ENCODE results near the gene MSLN. TPM values are rescaled to one million over a fixed set of nuclear protein-coding genes. Genes with fewer than 3 reads are reported as not detected.

MSLN gene
- total RNA-seq, 1 donor = under 0.01 TPM

DNA sequence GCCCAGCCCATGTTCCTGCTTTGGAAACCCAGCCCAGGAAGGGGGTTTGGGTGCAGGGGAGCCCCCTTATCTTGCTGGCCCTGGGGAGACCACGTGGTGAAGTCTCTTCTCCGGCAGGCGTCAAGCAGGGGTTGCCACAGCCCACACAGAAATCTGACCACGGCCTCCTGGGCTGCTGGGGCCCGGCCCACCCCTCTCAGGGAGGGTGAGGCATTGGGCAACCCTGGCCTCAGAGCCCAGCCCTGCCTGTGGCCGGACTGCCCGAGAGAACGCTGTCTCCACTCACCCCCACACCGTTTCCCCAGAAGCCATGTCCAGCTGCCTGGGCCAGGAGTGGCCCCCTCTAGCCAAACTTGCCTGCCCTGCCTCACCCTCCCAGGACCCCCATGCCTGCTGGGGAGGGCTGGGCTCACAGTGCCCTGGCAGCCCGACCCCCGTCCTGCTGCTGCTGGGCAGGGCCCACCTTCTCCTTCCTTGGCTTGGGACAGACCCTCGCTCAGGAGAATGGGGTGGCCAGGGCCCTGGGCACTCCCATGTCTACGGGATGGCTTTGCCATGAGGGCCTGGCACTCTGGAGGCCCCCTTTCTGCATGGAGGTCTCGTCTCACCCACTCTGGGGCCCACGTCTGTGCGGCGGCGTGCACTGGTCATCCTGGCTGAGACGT lies 20.9 kb downstream of the MSLN start:
- no peak overlapping the region for H3K4me2 ChIP-seq (ENCODE audit: insufficient read depth, low read length)
- H3K9me3 ChIP-seq (ENCODE audit: low read depth, low read length) = no peaks in the 10 kb centered on the region
- H3K79me2 ChIP-seq (ENCODE audit: insufficient read depth, low read length) = no peaks in the 10 kb centered on the region
- DNase-seq (ENCODE audit: insufficient read length, low spot score, missing footprints) = no peak
- peaks cover 6% of the 10 kb centered on the region for H3K27me3 ChIP-seq (ENCODE audit: insufficient read depth, low read length)
- no peaks in the 10 kb centered on the region for H3K4me1 ChIP-seq (ENCODE audit: insufficient read depth, low read length)
- H4K20me1 ChIP-seq (ENCODE audit: insufficient read depth, low read length) = peaks cover 13% of the 10 kb centered on the region
- H2AFZ ChIP-seq (ENCODE audit: low read length) = no peak overlapping the region
- H3K36me3 ChIP-seq (ENCODE audit: insufficient read depth, low read length) = peaks cover 5% of the 10 kb centered on the region
- H3K27ac ChIP-seq (ENCODE audit: low read depth, low read length) = no peak overlapping the region
- no peak overlapping the region for H3K4me3 ChIP-seq (ENCODE audit: insufficient read depth, low read length)
- TF ChIP-seq CTCF (IDR thresholded peaks at IDR 0.05; ENCODE audit: extremely low read depth, low read depth, low read length) = no peak

DNA sequence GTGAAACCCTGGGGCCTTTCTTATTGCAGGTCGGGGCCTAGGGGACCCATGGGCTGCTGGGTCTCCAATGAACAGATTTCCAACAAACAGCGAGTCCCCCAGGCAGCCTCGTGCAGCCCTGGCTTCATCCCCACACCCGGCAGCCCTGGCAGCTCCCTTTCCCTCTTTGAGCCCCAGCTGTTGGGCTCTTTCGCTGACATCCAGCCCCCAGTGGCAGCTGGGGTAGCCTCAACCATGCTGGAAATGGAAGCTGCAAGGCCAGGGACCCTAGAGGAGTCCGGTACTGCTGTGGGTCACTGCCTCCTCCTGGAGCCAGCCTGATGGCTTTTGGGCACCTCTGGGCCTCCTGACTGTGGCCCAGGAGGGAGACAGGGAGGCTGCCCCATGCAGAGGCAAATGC lies 21.7 kb downstream of the MSLN start:
- Histone ChIP-seq H3K9me3 (ENCODE audit: low read depth, low read length) (no peaks in the 10 kb centered on the region), H3K27me3 (ENCODE audit: insufficient read depth, low read length) (peaks cover 6% of the 10 kb centered on the region), H3K4me1 (ENCODE audit: insufficient read depth, low read length) (peaks cover 2% of the 10 kb centered on the region), H3K4me3 (ENCODE audit: insufficient read depth, low read length) (no peak overlapping the region), H4K20me1 (ENCODE audit: insufficient read depth, low read length) (peaks cover 19% of the 10 kb centered on the region), H3K79me2 (ENCODE audit: insufficient read depth, low read length) (peaks cover 8% of the 10 kb centered on the region), H3K27ac (ENCODE audit: low read depth, low read length) (no peak overlapping the region), H3K36me3 (ENCODE audit: insufficient read depth, low read length) (peaks cover 5% of the 10 kb centered on the region), H2AFZ (ENCODE audit: low read length) (no peak overlapping the region), H3K4me2 (ENCODE audit: insufficient read depth, low read length) (no peak overlapping the region)
- DNase-seq (ENCODE audit: insufficient read length, low spot score, missing footprints) = no peak
- TF ChIP-seq CTCF (IDR thresholded peaks at IDR 0.05; ENCODE audit: extremely low read depth, low read depth, low read length) = no peak

GRCh38 chr16:782766-783403 lies 22.4 kb downstream of the MSLN start:
- Histone ChIP-seq H3K36me3 (ENCODE audit: insufficient read depth, low read length) (peaks cover 5% of the 10 kb centered on the region), H3K4me3 (ENCODE audit: insufficient read depth, low read length) (no peak overlapping the region), H4K20me1 (ENCODE audit: insufficient read depth, low read length) (peaks cover 25% of the 10 kb centered on the region), H2AFZ (ENCODE audit: low read length) (no peak overlapping the region), H3K79me2 (ENCODE audit: insufficient read depth, low read length) (peaks cover 14% of the 10 kb centered on the region), H3K9me3 (ENCODE audit: low read depth, low read length) (no peaks in the 10 kb centered on the region), H3K4me1 (ENCODE audit: insufficient read depth, low read length) (peaks cover 6% of the 10 kb centered on the region), H3K27ac (ENCODE audit: low read depth, low read length) (no peak overlapping the region), H3K4me2 (ENCODE audit: insufficient read depth, low read length) (no peak overlapping the region), H3K27me3 (ENCODE audit: insufficient read depth, low read length) (peaks cover 6% of the 10 kb centered on the region)
- no peak for TF ChIP-seq CTCF (IDR thresholded peaks at IDR 0.05; ENCODE audit: extremely low read depth, low read depth, low read length)
- DNase-seq (ENCODE audit: insufficient read length, low spot score, missing footprints) = no peak

DNA sequence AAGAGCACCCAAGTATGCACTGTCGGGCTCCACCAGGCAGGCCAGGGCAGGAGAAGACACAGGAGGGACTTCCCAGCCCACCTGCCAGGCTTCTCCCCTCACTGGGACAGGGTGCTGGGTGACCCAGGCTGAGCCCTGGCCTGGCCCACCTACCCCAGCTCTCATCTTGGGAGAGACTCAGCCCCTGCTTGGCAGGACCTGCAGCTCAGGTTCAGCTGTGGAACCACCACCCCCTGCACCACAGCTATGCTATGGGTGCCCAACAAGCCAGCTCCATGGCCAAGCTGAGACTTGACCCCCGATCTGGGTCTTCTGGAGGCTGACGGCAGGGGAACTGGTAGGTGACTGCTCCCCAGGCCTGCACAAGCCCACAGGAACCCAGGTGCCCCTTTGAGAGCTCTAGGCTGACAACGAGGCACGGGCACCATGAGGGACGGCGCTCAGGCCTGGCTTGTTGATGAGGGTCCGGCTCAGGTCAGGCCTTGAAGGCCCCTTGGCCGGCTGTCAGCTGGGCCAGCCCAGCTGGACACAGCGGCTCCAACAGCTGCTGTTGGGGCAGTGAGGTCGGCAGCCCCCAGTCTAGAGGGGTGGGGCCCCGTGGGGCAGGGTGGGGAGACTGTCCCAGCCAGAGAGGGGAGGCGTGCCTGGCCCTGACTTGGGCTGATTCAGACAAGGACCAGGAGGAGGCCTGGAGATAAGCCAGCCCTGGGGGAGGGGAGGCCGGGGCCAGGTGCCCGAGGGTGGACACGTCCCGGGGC lies 23.0 kb downstream of the MSLN start:
- Histone ChIP-seq H3K27me3 (ENCODE audit: insufficient read depth, low read length) (peaks cover 6% of the 10 kb centered on the region), H3K9me3 (ENCODE audit: low read depth, low read length) (no peaks in the 10 kb centered on the region), H3K36me3 (ENCODE audit: insufficient read depth, low read length) (peaks cover 5% of the 10 kb centered on the region), H2AFZ (ENCODE audit: low read length) (no peak overlapping the region), H4K20me1 (ENCODE audit: insufficient read depth, low read length) (peaks cover 27% of the 10 kb centered on the region), H3K79me2 (ENCODE audit: insufficient read depth, low read length) (peaks cover 16% of the 10 kb centered on the region), H3K4me1 (ENCODE audit: insufficient read depth, low read length) (peaks cover 6% of the 10 kb centered on the region), H3K27ac (ENCODE audit: low read depth, low read length) (no peak overlapping the region), H3K4me3 (ENCODE audit: insufficient read depth, low read length) (no peak overlapping the region), H3K4me2 (ENCODE audit: insufficient read depth, low read length) (no peak overlapping the region)
- no peak for TF ChIP-seq CTCF (IDR thresholded peaks at IDR 0.05; ENCODE audit: extremely low read depth, low read depth, low read length)
- no peak for DNase-seq (ENCODE audit: insufficient read length, low spot score, missing footprints)

Measured in osteoblast (primary cell).